ENCODE measurements around the gene DLG4. TPM values are rescaled to one million over a fixed set of nuclear protein-coding genes. Genes with fewer than 3 reads are reported as not detected.
A peak's percentile ranks its signal among the peaks of the same experiment; 100 is the strongest.

DLG4 gene
- polyA plus RNA-seq (ENCODE audit: insufficient read length in 10 of 10), result 10 to 100 TPM; 15.3 to 31.0 (median 21.1) TPM
- long read RNA-seq, donor 1, partial matches to known transcripts, result 50 of 62 reads
- long read RNA-seq, donor 1, other reads (novel, unspliced or antisense), result 10 of 62 reads
- long read RNA-seq, donor 2, partial matches to known transcripts, result 0 of 1 reads
- long read RNA-seq, donor 2, other reads (novel, unspliced or antisense), result 0 of 1 reads
- long read RNA-seq, donor 3, result 0 reads
- long read RNA-seq, donor 4, partial matches to known transcripts, result 0 of 3 reads
- long read RNA-seq, donor 4, other reads (novel, unspliced or antisense), result 0 of 3 reads
- long read RNA-seq, donor 5, partial matches to known transcripts, result 35 of 59 reads
- long read RNA-seq, donor 5, other reads (novel, unspliced or antisense), result 22 of 59 reads
- long read RNA-seq, donor 6, partial matches to known transcripts, result 0 of 2 reads
- long read RNA-seq, donor 6, other reads (novel, unspliced or antisense), result 0 of 2 reads
- long read RNA-seq, donor 7, partial matches to known transcripts, result 0 of 3 reads
- long read RNA-seq, donor 7, other reads (novel, unspliced or antisense), result 0 of 3 reads
- long read RNA-seq, donor 8, partial matches to known transcripts, result 0 of 1 reads
- long read RNA-seq, donor 8, other reads (novel, unspliced or antisense), result 0 of 1 reads
- long read RNA-seq, donor 9, result 0 reads

DNA sequence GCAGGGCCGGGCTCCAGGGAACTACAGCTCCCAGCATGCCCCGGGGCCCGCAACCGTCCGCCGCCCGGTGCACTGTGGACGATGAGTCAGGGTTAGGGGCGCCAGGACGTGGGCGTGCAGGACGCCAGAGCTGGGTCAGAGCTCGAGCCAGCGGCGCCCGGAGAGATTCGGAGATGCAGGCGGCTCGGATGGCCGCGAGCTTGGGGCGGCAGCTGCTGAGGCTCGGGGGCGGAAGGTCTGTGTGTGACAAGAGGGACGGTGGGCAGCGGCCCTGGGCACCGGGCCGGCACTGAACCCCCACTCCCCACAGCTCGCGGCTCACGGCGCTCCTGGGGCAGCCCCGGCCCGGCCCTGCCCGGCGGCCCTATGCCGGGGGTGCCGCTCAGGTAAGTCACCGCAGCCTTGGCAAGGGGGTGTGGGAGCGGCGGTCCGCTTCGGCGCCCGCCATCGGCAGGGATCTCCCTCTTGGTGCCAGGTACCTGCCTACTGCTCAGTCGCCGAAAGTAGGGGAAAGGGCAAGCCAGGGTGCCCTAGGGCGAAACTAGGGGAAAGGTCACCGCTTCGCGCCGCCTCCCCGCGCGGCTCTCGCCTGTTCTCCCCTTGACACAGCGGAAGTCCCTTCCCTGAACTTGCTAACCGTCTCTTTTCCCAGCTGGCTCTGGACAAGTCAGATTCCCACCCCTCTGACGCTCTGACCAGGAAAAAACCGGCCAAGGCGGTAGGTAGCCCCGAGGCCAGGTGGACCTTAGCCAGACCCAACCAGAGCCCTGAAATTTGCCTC, at the start of gene DLG4, which contains the start of gene ACADVL:
Gene DLG4 (minus strand): TSS at position 25 of the 781 bp plus-strand sequence.
Gene ACADVL (plus strand): TSS at position 127 of the 781 bp plus-strand sequence. CDS start 47 bp downstream, at position 174.
- DNase-seq, result peak; percentile 86 to 97 (median 93)

DNA sequence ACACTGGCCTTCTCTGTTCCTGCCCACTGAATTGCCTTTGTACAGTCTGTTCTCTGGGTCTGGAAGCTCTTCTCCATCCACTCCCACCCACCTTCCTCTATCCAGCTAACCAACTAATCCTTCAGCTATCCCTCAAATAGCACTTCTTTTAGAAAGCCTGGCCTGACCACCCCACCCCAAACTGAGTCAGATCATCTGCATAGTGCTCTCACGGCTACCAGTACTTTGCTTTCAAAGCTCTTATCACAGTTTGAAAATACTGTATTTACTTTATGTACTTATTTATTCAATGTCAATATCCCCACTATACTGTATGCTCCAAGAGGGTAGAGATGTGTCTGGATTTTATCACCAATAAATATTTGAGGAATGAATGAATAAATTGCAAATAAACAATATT, 47.1 kb upstream of the DLG4 start:
- no peak for DNase-seq

DNA sequence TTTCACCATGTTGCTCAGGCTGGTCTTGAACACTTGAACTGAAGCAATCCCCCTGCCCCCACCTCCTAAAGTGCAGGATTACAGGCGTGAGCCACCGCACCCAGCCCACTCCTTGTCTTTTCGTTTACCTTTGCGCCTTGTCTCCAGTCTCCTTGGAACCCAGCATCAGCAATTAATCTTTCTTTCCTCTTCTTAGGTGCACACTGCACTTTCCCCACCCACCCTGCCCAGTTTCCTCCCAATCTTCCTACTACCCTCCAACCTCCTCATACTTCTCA, 44.1 kb upstream of the DLG4 start:
- DNase-seq, result no peak

DNA sequence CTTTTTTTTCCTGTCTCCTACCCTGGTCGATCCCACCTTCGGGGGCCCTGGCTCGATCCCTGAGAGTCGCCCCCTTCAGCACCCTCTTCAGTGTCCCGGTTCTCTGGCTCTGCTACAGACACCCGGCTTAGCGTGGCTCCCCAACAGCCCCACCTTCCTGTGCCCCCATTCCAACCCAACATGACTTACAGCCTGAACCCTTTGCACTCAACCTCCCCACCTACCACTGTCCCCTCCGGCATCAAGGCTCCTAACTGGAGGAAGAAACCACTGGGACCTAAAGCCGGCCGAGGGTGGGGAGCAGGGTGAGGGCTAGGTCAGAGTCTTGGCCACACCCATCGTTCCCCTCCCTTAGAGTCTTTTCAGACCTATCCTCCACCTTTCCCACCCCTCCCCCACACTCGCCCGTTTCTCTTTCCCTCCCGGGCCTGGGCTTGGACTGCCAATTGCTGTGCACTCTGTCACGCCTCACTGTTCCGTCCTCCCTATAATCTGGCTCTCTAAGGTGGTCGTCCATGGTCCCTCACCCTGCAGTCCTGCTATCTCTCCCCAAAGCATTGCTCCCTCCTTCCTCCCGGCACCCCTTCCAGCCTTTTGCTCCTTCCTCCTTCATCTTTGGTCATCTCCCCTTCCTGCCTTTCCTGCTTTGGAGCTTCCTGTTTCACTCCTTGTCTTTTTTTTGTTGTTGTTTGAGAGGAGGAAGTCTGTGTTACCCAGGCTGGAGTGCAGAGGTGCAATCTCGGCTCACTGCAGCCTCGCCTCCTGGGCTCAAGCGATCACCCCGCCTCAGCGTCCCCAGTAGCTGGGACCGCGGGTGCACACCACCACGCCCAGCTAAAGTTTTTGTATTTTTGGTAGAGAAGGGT, 43.5 kb upstream of the DLG4 start:
- DNase-seq, result peak in 1 of 3 donors; percentile 26

DNA sequence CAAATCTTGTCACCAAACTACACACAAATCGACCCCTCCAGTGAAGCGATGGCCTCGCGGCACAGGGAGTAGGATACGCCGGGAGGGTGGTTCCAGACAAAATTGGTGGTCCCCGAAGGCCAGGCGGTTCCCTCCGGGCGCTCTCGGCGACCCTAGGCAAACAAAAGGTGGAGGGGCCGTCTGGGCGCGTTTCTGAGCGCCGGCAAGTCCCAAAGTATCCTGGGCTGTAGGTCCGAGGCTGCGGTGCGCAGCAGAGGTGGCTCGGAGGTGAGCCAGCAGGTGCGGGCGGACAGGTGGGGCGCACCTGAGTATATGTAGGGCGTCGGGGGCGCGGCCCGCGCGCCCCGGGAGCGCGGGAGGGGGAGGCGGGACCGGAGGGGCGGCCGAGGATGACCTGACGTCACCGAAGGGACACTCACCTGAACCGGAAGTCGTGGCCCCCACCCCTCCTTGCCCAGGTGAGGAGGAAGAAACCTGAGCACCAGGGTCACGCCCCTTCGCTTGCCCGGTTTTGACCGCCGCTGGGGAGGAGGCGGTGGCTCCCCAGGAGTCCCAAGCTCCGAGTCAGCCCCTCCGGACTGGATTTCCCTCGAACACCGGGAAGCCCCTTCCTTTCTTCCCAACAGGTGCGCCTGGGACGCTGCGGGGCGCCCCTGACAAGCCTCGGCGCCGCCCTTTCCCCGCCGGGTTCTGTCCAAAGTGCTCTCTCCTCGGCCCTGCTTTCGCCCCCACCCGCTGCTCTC, 42.7 kb upstream of the DLG4 start, which contains the start of gene CLDN7:
Gene CLDN7 (minus strand): TSS at position 287 of the 743 bp plus-strand sequence. CDS start 435 bp downstream, outside the sequence.
- DNase-seq, result no peak

DNA sequence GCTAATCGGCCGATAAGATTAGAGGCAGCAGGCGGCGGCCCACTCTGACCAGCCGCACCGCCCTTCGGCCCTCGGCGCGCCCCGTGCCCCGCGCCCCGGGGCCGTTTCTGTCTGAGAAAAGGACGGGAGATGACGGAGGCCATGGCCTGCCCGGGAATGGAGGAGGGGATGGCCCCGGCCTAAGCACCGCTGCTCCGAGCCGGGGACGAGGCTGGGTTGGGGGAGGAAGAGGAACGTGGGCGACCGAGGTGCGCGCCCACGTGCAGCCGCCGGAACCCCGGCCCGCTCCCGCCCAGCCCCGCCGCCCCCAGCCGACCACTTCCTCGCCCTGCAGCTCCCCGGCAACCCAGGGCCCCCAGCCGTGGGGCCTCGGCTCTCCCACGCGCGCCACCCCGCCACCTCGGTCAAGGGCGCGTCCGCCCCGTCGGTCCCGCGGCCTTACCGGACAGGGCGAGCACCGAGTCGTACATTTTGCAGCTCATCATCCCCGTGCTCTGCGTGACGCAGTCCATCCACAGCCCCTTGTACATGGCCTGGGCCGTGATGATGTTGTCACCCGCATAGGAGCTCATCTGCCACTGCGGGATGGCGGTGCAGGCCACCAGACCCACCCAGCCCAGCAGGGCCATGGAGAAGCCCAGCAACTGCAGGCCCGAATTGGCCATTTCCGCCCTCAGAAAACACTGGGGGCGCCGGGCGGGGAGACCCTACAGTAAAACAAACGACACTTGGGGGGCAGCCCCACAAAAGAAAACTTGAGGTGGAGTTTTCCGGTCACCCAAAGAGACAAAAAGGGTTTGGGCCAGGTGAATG, 41.9 kb upstream of the DLG4 start:
- peak in 1 of 3 donors; percentile 31 for DNase-seq

DNA sequence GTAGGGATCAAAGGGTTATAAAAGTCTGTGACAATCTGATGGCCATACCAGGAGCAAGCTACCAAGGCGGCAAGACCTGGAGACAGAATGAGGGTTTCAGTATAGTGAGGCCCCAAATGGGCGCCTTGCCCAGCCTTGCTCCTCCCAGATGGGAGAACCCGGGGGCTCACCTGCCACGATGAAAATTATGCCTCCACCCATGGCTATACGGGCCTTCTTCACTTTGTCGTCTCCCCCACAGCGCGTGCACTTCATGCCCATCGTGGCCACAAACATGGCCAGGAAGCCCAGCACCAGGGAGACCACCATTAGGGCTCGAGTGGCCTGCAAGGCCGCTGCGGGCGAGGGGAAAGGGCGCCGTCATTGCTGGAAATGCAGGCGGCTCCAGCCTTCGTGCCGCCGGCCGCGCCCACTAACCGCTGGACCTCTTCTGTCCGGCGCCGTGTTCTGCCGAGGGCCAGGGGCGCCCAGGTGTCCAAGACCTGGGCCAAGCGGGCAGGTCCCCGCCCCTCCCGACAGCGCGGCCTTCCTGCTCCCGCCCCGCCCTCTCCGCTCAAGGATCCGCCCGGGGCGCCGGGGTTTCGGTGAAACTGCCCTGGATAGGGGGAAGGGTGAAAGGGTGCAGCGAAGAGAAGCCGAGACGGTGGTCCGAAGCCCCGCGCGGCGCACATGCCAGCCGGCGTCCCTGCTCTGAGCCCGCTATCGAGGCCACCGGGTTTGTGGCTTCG, 41.2 kb upstream of the DLG4 start:
- peak in 1 of 3 donors; percentile 59 for DNase-seq

DNA sequence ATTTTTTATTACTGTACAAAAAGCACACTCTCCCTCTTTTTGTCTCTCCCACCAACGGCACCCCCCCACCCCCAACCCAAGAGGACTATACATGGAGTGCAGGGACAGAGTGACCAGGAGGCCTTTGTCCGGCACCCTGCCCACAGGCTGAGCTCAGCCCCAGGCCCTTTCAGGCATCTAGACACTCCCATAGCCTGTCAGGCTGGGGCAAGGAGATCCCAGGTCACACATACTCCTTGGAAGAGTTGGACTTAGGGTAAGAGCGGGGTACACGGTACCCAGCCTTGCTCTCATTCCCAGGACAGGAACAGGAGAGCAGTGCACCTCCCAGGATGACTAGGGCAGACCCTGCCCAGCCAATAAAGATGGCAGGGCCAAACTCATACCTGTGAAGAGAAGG, 40.5 kb upstream of the DLG4 start:
- DNase-seq, result no peak

DNA sequence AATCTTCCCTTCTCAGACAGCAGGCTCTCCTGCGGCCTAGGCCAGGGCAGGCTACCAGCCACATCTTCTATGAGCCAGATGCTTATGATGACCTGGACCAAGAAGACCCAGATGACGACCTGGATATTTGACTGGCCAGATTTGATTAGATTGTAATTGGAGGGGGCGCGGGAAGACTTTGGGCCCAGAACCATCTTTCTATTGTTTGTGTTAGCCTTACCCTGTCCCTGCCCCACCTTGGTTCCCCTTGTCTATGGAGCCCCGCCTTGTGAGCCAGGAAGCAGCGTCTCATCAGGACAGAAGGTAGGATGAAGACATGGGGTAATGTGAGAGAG, 39.9 kb upstream of the DLG4 start:
- DNase-seq, result no peak

DNA sequence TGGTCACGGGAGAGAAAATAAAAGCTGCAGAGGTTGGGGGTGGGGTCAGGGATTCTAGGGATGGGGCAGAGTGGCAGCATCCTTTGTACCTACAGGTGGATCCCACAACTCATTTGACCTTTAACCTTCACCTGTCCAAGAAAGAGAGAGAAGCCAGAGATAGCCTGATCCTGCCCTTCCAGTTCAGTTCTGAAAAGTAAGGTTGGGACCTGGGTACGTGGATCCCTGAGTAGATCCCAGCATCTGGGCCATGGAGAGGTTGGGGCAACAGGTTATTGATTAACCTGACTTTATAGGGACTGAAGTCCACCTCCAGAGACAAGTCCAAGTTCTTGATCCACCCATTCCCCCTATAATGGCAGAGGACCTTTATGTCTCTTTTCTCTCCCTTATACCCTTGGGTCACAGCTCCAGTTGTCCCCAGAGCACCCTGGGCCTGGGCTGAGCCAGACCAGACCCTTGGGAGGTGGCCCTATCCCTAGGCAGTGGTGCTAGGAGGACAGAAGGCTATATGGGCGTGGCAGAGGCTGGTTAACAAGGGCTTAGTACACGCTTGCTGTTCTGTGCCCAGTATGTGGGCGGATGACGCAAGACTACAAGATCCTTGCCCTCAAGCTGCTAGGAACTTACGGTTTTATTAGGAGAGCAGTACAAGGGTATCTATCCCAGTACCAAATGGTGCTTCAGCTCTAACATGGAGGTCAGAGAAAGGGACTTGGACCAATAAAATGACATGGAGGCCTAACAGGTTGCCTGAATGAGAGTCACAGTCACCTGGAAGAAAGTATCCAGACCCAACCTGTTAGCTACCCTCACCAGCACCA, 39.3 kb upstream of the DLG4 start:
- DNase-seq, result no peak

DNA sequence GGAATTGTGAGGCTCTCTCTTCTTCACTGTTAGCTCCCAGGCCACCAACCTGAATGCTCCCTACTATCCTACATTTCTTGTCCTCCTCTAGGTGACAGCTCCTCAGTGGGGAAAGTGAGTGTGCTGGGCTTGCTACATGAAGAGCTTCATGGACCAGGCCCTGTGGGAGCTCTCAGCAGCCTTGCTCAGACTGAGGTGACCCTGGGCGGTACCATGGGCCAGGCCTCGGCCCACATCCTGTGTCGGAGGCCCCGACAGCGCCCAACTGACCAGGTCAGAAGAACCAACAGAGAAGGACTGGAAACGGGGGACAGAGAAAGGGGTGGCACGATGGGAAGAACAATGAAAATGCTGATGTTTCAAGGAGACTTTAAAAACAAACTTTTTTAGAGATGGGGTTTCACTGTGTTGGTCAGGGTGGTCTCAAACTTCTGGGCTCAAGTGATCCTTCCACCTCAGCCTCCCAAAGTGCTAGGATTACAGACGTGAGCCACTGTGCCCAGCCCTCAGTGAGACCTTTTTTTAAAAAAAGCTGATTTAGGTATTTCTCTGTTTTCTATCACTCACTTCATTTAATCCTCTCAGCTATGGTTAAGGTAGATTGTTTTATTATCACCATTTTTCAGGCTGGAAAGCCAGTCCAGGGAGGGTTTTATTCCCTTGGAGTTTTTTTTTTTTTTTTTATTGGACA, 37.3 kb upstream of the DLG4 start:
- no peak for DNase-seq

DNA sequence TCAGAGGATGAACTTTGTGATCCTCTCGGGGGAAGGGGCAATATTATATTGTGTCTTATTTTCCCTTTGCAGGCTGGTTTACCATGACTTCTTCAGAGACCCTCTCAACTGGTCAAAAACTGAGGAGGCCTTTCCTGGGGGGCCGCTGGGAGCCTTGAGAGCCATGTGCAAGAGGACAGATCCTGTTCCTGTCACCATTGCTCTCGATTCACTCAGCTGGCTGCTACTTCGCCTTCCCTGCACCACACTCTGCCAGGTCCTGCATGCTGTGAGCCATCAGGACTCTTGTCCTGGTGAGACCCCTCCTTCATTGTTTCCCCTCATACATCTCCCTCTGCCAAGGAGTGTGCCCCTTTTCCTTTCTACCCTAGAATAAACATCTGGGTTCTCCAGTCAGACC, 34.9 kb upstream of the DLG4 start:
- DNase-seq, result no peak

DNA sequence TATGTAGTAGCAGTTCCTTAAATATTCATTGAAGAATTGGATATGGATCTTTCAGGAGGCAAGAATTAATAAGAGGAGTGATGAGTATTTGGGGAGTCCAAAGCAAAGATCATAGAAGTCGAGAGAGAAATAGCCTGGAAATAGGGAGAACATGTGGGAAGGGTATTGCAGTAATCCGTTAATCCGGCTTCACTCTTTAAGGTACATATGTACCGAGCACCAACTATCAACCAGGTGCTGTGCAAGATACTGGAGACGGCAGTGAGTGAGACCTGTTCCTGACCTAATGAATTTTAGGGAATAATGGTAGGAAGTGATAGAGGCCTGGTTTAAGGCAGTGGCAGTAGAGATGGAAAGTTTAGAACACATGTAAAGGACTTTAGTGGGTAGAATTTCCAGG, 33.4 kb upstream of the DLG4 start:
- DNase-seq, result no peak

DNA sequence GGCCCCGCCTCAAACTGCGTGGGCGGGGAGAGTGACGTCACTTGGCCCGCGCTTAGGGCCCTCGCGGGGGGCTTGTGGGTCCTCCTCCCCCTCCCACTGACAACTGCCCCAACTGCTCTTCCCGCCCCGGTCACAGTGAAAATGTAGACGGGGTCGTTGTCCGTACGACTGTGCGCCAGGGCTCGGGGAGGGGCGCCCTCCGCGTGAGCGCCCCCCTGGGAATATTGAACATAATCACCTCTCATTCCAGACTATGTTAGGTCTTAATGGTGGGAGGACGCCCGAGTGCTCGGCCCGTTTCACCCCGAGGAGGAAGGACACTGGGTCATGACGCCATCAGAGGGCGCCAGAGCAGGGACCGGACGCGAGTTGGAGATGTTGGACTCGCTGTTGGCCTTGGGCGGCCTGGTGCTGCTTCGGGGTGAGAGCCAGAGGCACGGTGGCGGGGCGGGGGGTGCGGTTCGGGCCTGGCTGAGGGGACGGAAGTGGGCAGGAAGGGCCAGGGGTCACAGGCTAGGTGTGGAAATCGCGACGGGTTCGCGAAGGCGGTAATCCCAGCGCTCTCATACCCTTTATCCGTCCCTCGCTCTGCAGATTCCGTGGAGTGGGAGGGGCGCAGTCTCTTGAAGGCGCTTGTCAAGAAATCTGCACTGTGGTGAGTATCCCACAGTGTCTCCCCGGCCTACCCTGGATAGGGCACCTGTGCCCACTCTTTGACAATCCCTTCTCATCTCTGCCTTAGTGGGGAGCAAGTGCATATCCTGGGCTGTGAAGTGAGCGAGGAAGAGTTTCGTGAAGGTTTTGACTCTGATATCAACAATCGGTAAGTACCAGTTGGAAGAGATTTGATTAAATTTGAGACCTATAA, 32.8 kb upstream of the DLG4 start, which contains the start of gene ELP5:
Gene ELP5 (plus strand): TSS at position 40 of the 868 bp plus-strand sequence. CDS start 336 bp downstream, at position 376.
- peak; percentile 94 to 98 (median 95) for DNase-seq

DNA sequence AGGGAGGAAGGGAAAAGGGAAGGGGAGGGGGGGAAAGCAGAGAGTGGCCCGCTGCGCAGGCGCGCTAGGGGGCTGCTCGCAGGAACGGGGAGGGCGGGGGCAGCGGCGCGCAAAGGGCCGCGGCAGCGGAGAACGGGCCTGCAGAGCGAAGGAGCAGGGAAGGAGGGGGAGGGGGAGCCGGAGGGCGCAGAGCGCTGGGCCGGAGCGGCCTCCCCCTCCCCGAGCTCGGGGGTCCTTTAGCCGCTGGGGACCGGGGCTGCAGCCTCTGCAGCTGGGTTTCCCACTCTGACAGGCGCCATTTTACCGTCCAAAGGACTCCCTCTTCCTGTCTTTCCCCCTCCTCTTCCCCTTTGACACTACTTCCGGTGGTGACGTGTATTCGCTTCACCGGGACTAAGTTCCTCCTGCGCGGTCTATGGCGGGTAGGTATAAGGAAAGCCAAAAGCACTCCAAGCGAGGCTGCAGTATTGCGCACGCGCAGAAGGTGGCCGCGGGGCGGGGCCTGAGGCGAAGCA, 32.1 kb upstream of the DLG4 start, which contains the start of gene CTDNEP1:
Gene CTDNEP1 (minus strand): TSS at position 74 of the 515 bp plus-strand sequence. CDS start 438 bp downstream, outside the sequence.
- peak; percentile 100 for DNase-seq
